ENCODE data around the gene ZNF778. TPM values are rescaled to one million over a fixed set of nuclear protein-coding genes. Genes with fewer than 3 reads are reported as not detected.

ZNF778 gene
- polyA plus RNA-seq, 1 experiment, result 5.5 TPM

DNA sequence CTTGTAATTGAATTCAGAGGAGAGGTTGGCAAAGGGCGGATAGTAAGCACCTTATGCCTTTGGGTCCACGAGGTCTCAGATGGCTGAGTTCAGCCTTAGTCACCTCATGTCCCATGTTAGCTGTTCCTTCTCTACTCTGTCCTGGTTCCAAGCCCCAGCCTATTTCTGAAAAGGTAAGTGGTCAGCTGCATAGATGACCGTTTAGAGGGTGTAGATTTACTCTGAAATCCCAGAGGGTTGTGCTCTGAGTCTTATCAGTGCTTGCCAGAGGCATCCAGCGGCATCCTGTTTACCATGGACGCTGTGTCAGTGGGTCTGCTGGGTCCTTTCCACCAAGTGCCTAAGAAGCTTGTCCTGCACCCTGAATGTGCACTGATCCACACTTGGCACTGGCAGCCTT lies 1.9 kb downstream of the ZNF778 start:
- no peaks in the 10 kb centered on the region for H3K27me3 ChIP-seq (ENCODE audit: control insufficient read depth, insufficient read depth, low read length)
- ChIA-PET POLR2A (no interaction called here), CTCF (interaction anchor here (1.2 kb wide), 1 partner anchor 482 kb away, joined by 3 read pairs; no protein-coding TSS in a partner anchor)
- no peak overlapping the region for H3K4me3 ChIP-seq (ENCODE audit: low read depth, low read length)
- no peak for DNase-seq (ENCODE audit: low read depth)
- TF ChIP-seq, protein P1, sequence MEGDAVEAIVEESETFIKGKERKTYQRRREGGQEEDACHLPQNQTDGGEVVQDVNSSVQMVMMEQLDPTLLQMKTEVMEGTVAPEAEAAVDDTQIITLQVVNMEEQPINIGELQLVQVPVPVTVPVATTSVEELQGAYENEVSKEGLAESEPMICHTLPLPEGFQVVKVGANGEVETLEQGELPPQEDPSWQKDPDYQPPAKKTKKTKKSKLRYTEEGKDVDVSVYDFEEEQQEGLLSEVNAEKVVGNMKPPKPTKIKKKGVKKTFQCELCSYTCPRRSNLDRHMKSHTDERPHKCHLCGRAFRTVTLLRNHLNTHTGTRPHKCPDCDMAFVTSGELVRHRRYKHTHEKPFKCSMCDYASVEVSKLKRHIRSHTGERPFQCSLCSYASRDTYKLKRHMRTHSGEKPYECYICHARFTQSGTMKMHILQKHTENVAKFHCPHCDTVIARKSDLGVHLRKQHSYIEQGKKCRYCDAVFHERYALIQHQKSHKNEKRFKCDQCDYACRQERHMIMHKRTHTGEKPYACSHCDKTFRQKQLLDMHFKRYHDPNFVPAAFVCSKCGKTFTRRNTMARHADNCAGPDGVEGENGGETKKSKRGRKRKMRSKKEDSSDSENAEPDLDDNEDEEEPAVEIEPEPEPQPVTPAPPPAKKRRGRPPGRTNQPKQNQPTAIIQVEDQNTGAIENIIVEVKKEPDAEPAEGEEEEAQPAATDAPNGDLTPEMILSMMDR (IDR thresholded peaks at IDR 0.05; ENCODE audit: insufficient read depth, low read depth, low read length), result no peak
- peaks cover 7% of the 10 kb centered on the region for H3K36me3 ChIP-seq (ENCODE audit: control insufficient read depth, insufficient read depth, low read length)

DNA sequence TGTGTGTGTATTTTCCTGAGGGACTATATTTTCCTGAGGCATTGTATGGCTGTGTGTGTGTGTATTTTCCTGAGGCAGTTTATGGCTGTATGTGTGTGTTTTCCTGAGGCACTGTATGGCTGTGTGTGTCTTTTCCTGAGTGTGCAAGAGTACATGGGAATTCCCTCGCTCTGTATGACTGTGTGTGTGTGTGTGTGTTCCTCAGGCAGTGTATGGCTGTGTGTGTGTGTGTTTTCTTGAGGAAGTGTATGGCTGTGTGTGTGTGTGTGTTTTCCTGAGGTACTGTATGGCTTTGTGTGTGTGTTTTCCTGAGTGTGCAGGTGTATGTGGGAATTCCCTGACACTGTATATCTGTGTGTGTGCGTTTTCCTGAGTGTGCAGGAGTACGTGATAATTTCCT lies 4.1 kb downstream of the ZNF778 start:
- DNase-seq (ENCODE audit: low read depth), result no peak
- POLR2A ChIA-PET, result no interaction called here
- CTCF ChIA-PET, result no interaction called here
- Histone ChIP-seq H3K4me3 (ENCODE audit: low read depth, low read length) (no peak overlapping the region), H3K36me3 (ENCODE audit: control insufficient read depth, insufficient read depth, low read length) (peaks cover 16% of the 10 kb centered on the region), H3K27me3 (ENCODE audit: control insufficient read depth, insufficient read depth, low read length) (no peaks in the 10 kb centered on the region)
- TF ChIP-seq, protein P1 (IDR thresholded peaks at IDR 0.05; ENCODE audit: insufficient read depth, low read depth, low read length), result no peak

DNA sequence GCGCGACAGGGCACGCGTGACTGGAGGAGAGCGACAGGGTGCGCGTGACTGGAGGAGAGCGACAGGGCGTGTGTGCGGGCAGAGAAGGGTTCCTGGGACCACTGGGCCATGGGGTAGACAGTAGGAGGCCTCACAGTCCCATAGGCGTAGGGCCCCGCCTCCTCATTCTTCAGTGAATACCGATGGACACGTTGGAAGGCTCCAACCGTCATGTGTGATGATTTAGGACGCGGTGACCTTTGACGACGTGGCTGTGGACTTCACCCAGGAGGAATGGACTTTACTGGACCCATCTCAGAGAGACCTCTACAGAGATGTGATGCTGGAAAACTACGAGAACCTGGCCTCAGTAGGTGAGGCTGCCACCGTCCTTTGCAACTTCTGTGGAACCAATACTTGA lies 5.4 kb downstream of the ZNF778 start:
- H3K4me3 ChIP-seq (ENCODE audit: low read depth, low read length), result no peak overlapping the region
- DNase-seq (ENCODE audit: low read depth), result no peak
- ChIA-PET CTCF (no interaction called here), POLR2A (no interaction called here)
- no peaks in the 10 kb centered on the region for H3K27me3 ChIP-seq (ENCODE audit: control insufficient read depth, insufficient read depth, low read length)
- TF ChIP-seq, protein P1 (IDR thresholded peaks at IDR 0.05; ENCODE audit: insufficient read depth, low read depth, low read length), result no peak
- peaks cover 28% of the 10 kb centered on the region for H3K36me3 ChIP-seq (ENCODE audit: control insufficient read depth, insufficient read depth, low read length)

DNA sequence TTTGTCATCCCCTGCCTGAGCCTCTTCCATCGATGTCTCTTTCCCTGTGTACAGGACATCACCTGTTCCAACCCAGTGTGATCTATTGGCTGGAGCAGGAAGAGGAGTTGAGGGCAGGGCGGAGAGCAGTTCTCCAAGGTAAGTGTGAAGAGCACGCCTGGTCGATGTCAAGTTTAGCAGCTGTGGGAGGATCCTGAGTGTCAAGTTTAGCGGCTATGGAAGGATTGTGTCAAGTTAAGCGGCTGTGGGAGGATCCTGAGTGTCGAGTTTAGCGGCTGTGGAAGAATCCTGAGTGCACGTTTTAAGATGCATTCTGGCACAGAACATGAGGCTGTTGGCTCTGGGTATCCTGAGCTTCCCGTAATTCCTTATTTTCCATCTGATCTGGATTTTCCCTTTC lies 7.2 kb downstream of the ZNF778 start:
- H3K4me3 ChIP-seq (ENCODE audit: low read depth, low read length), result no peak overlapping the region

DNA sequence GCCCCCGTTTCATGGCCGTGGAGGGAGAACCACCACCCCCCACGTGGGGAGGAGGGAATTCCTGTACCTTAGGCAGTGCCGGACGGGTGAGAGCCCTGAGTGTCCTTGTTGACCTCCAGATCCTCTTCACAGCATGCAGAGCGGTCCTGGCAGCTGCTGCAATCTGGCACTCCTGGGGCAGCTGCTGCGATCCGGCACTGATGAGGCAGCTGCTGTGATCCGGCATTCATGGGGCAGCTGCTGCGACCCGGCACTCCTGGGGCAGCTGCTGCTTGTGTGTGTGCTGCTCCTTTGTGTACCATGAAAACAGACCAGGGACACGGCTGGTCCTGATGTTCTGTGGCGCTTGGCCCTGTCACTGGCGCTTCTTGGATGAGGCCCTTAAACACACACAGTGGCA lies 12.8 kb downstream of the ZNF778 start:
- Histone ChIP-seq H3K27me3 (ENCODE audit: control insufficient read depth, insufficient read depth, low read length) (no peaks in the 10 kb centered on the region), H3K36me3 (ENCODE audit: control insufficient read depth, insufficient read depth, low read length) (peaks cover 37% of the 10 kb centered on the region), H3K4me3 (ENCODE audit: low read depth, low read length) (no peak overlapping the region)
- DNase-seq (ENCODE audit: low read depth), result no peak
- ChIA-PET CTCF (interaction anchor here (0.7 to 1.1 kb wide), 2 partner anchors 9 to 10 kb away, joined by 3 read pairs; no protein-coding TSS in a partner anchor), POLR2A (no interaction called here)
- TF ChIP-seq, protein P1 (IDR thresholded peaks at IDR 0.05; ENCODE audit: insufficient read depth, low read depth, low read length), result no peak

More for the DNA sequence above, 7.2 kb downstream of the ZNF778 start:
- no peaks in the 10 kb centered on the region for H3K27me3 ChIP-seq (ENCODE audit: control insufficient read depth, insufficient read depth, low read length)
- peaks cover 32% of the 10 kb centered on the region for H3K36me3 ChIP-seq (ENCODE audit: control insufficient read depth, insufficient read depth, low read length)
- ChIA-PET POLR2A (no interaction called here), CTCF (interaction anchor here (1.0 kb wide), 1 partner anchor 16 kb away, joined by 4 read pairs; no protein-coding TSS in a partner anchor)
- TF ChIP-seq, protein P1 (IDR thresholded peaks at IDR 0.05; ENCODE audit: insufficient read depth, low read depth, low read length), result no peak
- no peak for DNase-seq (ENCODE audit: low read depth)
